ENCODE data around the gene IRF4.
"Not testable (repeated sequence)": the region's sequence is repeated elsewhere in the genome, so short reads cannot be mapped to it uniquely, and the experiment has no call there.

The IRF4 gene

DNA sequence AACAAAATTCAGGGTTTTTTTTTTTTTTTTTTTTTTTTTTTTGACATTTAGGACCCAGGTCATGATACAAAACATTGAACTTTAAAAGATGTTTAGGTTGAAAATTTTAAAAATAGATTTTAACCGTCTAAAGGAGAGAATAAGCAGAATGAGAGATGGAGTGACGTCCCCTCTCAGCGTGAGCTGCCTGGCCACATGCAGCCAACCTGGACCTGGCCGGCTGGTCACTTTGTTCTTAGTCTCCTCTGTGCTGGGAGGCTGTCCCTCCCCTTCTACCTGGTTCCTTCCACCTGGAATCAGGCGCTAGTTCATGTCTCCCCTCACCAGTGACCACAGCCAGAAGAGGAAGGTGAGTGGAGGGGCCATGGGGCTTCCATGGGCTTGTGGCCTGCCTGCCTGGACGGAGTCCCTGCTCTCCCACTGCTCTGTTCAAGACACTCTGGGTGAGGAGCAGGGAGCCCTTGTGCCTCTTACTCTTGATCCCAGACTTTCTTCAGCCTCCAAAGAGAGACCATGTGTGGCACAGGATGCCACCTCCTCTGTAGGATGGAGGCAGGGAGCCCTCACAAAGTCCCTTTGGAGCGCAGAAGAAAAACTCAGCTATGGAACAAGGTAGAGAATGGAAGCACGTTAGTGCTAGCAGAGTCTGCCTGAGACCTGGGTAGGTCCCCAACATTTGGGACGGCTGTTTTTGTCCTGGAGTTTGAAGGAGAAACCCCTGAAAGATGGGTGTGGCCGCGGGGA, 31.7 kb downstream of the IRF4 start:
- no peak for DNase-seq

DNA sequence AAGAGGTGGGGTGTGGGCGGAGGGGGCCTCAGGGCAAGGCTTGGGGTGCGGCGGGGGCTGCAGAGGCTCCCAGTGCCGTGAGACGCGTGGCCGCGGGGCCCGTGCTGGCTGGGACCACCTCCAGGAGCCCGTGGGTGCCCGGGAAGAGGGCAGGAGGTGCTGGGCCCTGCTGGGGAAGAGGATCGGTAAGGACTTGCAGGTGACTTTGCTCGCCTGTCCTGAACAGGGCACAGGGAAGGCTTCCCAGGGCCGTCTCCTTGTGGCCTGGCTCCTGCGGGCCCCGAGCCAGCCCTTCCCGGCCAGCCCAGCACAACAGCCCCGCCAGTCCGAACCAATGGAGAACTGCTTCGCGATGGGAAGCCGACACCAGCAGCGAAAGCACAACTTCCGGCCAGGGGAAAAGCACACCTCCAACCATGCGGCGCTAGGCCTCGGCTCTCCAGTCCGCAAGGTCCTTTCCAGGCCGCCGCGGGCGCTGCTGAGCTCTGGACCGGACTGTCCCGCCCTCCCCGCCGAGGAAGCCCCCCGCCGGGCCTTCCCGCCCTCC, 32.3 kb downstream of the IRF4 start:
- DNase-seq, result no peak

DNA sequence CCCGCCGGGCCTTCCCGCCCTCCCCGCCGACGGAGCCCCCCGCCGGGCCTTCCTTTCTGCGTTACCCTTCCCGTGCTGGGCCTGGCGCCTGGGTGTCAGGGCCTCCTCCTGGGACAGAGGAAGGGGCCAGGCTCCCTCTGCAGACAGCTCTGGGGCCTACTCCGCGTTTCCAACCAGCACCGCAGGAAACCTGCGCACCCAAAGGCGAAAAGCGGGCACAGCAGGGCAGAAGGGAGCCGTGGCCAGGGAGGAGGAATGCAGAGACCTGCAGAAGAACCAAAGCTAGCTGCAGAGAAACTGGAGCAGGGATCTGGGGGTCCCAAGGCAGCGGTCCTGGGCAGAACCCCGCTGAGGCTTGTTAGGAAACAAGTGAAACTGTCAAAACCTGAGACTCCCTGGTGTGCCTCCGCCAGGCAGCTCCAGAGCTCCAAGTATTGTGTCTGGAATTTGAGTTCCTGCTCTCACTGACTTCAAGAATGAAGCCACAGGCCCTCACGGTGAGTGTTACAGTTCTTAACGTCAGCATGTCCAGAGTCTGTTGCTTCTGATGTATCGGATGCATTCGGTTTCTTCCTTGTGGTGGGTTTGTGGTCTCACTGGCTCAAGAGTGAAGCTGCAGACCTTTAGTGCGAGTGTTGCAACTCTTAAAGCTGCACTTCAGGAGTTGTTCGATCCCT, 33.3 kb downstream of the IRF4 start:
- DNase-seq, result no peak

DNA sequence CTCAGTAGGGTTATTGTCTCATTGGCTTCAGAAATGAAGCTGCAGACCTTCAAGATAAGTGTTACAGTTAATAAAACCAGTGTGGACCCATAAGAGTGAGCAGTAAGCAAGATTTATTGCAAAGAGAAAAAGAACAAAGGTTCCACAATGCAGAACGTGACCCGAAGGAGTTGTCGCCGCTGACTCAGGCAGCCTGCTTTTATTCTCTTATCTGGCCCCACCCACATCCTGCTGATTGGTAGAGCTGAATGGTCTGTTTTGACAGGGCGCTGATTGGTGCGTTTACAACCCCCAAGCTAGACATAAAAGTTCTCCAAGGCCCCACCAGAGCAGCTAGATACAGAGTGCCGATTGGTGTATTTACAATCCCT, 33.9 kb downstream of the IRF4 start:
- not testable (repeated sequence) for DNase-seq

DNA sequence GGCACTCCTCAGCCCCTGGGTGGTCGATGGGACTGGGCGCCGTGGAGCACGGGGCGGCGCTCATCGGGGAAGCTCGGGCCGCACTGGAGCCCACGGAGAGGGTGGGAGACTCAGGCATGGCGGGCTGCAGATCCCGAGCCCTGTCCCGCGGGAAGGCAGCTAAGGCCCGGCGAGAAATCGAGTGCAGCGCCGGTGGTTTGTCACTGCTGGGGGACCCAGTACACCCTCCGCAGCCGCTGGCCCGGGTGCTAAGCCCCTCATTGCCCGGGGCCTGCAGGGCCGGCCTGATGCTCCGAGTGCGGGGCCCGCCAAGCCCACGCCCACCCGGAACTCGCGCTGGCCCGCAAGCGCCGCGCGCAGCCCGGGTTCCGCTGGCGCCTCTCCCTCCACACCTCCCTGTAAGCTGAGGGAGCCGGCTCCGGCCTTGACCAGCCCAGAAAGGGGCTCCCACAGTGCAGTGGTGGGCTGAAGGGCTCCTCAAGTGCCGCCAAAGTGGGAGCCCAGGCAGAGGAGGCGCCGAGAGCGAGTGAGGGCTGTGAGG, 34.7 kb downstream of the IRF4 start:
- DNase-seq, result not testable (repeated sequence)

DNA sequence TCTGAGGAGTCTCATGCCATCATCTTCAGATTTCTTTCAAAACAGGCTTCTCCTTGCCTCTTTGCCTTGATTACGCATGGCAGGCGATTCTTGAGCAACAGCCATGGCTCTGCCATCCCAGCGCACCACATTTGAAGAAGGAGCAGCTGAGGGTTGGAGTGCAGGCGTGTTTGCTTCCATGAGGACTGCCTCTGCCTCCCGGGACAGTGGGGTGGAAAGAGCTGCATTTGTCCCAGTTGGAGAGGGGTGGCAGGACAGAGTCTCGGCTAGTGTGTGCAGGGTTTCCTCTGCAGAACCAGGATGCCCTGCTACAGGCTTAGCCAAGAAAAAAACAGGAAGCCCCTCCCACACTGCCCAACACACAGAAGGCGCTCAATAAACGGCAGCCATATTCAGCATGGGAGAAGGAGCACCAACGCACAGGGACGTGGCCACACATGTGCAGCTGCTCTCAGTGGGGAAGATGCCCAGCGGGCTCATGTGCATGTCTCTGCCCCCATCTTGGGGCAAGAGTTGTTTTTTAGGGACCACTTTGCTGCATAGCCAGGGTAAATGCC, 36.6 kb downstream of the IRF4 start:
- DNase-seq, result no peak

DNA sequence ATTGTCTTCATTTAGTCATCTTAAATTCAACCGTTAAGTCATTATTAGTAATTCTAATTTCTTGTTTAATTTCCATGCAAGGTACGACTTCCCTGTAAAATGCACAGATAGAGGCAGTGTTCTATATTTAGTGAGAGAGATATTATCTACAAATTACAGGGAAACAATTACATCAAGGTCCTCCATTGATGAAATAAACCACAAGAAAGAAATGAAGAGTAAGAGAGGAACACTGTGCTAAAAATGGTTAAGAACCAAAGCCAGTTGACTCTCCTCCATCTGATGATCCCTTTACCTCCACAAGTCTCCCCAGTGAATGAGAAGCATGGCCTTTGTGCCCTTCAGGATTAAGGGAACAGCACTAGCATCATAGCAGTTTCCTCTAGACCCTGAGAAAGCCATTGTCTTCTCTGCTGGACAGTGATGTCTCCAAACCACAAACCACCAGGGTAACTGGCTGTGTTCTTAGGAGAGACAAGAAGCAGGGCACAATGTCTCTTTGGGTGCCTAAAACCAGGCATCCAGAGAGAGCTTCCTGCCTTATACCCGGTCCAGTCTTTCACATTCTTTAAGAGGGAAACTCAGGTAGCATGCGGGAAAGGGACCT, 38.1 kb downstream of the IRF4 start:
- no peak for DNase-seq

DNA sequence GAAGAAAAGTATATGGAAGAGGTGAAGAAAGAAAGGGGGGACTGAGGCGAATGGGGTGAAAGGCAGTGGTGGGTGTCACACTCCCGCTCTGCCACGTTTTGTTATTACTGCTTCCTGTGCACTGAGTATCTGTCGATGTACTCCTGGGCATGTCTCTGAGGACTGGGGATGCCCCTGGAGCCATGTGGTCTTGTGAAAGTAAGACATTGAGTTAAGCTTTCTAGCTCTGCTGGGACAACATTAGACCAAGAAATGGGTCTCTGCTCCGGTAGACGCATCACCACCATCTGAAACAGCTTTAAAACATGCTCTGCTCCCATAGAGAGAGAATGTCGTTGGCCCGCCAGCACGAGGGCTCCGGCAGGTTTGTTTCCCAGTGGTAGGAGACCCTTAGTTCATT, 40.0 kb downstream of the IRF4 start:
- DNase-seq, result no peak

DNA sequence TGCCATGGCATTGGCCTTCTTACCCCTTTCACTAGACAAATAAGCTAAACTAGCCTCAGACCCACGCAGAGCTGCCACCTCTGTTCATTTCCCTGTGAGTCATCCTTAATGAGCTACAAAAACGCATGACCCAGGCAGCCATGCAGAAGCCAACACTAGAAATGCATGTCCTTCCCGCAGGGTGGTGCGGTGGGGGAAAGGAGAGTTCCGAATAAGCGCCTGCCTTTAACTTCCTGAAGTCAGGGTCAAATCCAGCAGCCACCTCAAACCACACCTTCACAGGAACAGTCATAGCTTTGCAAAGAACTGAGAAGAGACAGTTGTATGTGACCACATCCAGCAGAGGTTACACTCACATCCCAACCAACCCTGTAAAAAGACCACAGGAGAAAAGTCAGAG, 40.4 kb downstream of the IRF4 start:
- DNase-seq, result no peak

DNA sequence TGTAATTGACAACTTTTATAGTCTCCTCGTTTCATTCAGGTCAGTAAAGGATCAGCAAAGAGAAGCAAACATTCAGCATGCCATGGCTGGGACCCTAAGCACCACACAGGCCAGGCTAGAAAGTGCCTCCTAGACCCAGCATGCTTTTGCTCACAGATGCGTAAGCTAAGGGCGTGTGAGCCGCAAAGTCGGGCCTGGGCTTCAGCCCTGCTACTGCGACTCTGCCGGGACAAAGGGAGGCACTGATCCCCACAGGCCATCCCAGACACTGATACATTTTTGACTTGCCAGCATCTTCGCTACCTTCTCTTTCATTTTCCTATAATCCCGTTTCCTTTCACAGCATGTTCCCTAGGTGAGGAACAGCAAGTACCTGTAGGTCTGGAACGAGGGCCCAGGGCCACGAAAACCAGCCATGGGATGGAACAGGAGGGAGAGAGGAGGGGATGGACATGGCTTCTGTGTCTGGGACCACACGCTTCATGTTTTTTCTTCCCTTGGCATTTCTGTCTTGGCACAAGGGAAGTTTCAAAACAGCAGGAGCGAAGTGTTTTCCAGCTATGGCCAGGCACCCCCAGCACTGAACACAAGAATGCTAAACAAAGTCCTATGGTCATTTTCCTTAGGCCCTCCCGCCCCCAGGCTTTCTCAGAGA, 42.6 kb downstream of the IRF4 start:
- DNase-seq, result no peak

DNA sequence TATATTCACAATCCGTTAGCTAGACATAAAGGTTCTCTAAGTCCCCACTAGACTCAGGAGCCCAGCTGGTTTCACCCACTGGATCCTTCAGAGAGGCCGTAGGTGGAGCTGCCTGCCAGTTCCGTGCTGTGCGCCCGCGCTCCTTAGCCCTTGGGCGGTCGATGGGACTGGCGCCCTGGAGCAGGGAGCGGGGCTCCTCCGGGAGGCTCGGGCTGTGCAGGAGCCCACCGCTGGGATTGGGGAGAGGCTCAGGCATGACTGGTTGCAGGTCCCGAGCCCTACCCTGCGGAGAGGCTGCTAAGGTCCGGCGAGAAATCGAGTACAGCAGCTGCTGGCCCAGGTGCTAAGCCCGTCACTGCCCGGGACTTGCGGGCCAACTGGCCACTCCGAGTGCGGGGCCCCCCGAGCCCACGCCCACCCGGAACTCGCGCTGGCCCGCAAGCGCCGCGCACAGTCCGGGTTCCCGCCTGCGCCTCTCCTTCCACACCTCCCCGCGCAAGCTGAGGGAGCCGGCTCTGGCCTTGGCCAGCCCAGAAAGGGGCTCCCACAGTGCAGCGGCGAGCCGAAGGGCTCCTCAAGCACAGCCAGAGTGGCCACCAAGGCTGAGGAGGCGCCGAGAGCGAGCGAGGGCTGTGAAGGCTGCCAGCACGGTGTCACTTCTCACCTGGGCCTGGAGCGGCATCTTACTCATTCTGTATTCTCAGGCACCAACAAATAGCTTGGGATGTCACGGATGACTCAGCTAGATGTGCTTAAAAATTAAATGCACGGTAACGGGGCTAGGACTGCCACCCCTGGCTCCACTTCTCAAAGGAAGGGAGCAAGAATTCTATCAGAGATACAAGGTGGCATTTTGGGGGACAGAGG, 44.1 kb downstream of the IRF4 start:
- no peak for DNase-seq

DNA sequence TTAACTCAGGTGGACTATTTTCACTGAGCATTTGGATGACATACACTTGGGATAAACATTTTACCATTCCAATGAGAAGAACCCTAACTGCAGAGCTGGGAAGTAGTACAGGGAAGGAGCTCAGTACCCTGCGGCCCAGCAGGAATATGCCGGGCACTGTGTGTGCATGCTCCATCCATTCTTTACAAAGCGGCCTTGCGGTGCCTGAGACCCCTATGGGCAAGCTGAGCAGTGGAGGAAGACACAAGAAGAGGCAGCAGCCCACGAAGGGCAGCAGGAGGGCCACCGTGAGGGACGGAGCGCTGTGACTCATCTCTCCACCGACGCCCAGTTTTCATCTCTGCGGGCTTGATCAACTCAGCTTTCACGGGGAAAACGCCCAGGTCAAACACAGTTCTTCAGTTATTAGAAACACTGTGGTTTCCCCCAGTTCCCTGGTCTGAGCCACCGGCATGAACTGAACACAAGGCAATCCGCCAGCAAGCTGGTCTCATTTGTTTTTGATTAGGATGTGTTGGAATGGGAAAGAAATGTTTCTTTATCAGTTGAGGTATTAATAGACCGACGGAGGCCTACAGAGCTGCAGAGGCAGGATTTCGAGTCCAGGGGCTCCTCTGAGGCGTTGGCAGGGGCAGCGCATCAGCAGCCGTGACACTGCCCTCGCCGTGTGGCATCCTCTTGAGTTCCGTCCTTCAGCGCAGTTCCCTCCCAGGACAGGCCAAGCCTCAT, 44.9 kb downstream of the IRF4 start:
- no peak for DNase-seq

DNA sequence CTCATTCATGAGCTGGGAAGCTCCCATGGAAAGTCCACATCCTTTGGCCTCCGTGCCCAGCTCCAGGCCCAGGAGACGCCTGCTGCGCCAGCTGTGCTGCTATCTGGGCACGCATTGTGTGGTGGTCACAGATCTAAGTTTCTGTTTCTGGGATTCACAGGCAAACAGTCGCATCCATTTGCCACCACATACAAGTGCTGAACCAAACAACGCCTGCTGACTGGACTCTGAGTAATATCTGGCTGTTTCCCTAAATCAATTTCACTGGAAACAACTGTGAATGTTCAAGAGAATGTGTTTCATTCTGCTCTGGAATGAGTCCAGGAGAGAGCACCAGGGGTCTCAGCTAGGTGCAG, 45.5 kb downstream of the IRF4 start:
- no peak for DNase-seq

DNA sequence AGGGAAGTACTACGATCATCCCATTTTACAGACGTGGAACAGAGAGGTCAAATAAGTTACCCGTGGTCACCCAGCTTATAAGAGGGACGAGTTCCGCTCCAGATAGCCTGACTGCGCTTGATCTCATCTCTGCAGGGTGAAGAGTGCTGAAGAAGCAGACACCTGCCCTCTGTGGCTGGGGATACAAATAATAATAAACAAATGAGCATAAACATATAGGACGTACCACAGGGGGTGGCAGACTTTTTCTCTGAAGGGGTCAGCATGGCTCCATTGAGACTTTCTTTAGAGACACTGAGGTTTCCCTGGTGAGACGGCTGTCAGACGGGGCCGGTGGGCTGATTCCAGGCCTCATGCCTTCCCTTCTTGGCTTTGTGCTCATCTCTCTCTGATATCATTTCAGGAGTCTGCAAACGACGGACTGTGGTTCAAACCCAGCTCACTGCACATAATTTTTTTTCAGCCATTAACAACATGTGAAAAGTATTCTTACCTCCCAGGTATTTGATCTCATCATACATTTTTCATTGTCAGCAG, 47.1 kb downstream of the IRF4 start:
- DNase-seq, result no peak

DNA sequence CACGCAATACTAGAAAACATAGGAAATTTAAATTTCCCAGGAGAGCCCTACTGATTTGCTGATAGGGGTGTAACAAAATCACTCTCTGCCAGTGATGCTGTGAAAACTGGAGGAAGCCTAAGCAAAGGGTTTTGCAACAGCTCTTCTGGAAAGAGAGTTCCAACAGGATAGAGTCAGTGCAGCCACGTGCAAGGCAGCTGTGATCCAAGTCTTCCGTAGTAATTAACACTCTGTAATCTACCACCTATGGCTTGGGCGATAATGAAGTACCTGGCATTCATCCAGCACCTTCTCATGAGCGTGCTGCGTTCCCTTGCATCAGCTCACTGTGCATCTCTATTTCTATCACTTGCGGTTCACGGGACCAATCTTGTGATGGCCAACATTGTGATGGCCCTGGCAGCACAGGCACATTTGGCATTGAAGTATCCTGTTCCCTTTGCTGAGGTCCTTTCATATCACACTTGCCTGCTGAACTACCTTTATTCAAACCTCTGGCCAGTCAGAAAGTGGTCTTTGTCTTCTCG, 48.2 kb downstream of the IRF4 start:
- no peak for DNase-seq

DNA sequence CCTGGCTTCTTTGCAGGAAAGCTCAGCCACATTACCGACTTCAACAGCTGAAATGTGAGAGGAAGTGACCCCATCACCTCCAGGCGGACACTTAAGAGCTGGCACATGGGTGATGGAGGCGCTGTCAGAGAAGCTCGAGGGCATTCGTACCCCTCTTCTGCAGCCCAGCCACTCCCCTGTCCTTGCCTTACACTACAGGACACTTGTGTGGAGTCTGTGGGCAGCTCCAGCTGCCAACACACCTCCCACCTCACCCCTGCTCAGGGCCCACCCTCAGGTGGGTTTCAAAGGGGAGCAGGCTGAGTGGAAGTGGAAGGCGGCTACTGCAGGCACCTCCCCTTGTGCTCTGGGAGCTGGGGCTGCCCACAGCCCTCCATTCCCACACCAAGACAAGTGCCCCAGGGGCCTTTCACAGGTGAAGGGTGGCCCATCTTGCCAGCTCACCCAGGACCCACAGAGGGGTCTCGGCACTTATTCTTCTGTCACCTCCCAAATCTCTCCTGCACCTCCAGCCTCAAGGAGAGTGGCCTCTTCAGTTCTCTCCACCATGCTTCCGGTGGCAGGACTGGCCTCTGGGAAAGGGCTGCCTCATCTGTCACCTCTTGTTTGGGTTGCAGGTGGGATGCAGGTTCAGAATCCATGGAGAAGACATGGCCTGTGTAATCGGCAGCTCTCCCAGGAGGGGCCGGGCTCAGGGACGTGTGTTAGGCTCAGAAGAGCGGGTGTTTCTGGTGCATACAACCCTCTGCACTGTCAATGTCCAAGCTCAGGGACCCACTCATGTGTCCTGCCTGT, 49.8 kb downstream of the IRF4 start:
- DNase-seq, result no peak

DNA sequence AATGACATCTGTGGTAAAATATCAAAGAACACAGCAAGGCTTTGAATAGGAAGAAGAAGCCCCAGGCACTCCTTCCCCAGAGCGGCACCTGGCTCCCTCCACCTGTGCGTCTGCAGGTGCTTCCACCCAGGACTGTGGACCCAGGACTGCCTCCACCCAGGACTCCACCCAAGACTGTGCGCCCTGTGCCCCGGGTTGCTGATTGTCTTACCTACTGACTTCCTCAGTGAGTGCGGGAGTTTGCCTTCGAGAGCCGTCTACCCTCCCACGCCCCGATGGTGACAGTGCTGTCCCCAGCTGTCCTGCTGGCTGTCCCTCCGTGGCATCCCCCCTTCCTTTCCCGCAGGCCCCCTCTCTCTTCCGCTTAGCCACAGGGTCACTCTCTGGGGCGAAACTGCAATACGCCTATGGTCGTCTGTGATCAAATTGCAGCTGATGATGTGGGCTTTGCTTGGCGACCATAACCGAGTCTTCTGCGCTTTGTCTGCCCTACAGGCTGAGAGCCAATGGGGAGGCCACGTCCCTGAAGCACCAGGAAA, 52.1 kb downstream of the IRF4 start:
- no peak for DNase-seq

DNA sequence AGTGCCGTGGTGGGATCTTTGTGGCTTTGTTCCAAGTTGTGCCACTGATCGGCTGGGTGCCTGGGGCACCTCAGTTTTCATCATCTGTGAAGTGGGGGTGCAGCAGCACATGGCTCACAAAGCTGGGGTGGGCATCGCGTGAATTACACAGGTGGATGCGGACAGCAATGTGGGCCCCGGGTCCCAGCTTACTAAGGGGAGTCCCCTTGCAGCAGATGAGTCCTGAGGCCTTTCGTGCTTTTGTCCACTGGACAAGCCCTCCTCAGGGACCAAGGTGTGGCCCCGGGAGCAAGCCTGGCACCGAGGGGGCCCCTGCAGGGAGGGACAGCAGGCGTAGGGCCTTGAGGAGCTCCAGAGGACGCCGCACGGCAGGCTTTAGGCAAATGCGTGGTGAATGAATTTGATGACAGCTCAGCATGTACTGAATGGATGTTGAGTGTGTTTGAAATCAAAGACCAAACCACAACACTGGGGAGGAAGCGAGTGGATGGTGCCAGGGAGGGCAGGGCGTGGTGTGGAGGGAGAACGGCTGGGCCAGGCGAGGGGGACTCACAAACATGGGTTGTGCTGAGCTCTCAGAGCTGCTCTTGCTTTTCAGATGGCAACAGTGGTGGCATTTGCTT, 53.2 kb downstream of the IRF4 start:
- peak in 1 of 2 experiments; percentile 15 for DNase-seq

All from NCI-H187 (cell line).